Stimulated activated CD4-positive, alpha-beta T cell treated with anti-CD3 and anti-CD28 coated beads, Interleukin-12 subunit alpha, Interleukin-12 subunit beta, amount 100 ng/mL, for 24 hours (primary cell): ENCODE results near the gene NEK1.

Experiments used
- DNase-seq, 2 experiments: peaks; one replicate each; pipeline ENCODE4 v3.0.0-alpha.2; 2020; ENCODE audit warnings: low read depth in 2 of 2

NEK1 gene

GRCh38 chr4:169420291-169420690, 192.1 kb downstream of the NEK1 start:
- DNase-seq = no peak

- no peak for DNase-seq
These were observed 193.5 kb downstream of the NEK1 start for GRCh38 chr4:169418846-169419245.

DNA sequence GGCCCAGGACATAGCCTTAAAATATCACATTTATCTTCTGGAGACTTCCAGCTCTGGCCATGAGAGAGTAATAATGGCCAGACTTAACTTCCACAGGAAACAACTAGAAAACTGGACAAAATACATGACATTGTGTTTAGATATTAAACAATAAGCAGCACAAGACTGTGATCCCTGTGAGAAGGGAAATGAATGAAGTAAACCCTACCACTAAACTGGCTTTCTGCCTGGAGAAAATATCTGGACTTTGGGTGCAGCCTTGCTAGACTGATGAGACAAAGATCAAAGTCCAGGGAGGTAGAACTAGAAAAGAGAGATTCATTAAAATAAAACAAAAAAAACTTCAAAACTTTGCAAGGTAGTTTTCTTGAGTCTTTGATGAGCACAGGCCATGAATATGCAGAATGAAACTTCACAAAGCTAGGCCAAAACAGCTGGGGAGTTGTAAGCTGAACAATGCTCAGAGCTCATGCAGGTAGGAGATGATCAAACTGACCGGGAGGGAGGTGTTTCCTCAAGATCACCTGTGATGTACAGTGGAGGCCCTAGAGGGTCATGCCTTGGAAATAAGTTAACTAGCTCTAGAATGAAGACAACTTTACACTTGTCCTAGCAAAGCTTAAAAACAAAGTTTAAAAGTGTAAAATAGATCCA, 194.6 kb downstream of the NEK1 start:
- DNase-seq = no peak

DNA sequence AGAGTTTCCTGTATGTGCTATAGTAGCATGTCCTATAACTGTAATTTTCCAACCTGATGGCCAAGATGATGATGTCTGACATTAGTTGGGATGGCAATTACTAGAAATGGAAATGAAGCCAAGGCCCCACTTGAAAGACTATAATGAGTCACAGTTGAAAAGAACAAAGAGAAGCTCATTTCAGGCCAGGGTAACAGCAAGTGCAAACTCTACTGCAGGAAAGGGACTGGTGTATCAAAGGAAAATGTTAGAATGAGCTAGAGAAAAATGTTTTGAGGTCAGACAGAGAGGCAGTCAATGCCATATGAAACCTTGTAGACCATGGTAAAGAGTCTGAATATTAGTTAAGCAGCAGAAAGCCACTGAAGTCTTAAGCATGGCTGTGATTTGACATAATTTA, 195.4 kb downstream of the NEK1 start:
- DNase-seq = no peak

GRCh38 chr4:169416461-169416860, 195.9 kb downstream of the NEK1 start:
- no peak for DNase-seq

DNA sequence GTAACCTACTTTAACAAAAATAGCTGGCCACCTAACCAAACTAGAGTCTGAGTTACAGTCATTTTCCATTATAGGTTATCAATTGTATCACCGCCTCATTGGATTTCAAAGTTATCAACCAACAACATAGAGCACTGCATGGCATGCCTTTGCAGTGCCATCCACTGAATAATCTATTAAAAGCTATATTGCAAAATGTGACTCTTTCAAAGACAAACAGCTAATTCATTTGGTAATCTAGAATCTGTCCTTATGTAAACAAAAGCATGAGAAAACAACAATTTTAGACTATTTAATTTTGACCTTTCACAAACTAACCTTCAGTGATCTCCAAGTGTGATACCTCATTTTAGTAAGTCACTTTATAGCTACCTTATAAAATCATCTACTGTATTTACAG, 197.5 kb downstream of the NEK1 start:
- no peak for DNase-seq

DNA sequence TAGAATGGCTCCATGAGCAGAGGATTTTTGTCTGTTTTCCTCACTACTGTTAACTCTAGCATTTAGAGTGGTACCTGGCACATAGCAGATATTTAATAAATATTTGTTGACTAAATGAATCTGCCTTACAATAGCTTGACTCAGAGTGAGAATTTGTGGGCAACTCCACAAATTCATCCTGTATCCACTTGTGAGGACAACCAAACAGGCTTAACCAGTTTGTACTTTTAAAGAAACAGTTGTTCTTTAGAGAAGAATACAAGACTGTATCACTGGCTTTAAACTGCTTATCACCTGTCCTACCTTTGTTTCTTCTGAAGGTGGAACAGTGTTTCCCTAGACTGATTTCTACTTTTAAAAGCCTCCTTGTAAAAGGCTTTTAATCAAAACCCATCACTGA, 200.3 kb downstream of the NEK1 start:
- DNase-seq = no peak

- peak in 1 of 2 experiments; percentile 18 for DNase-seq
These were observed 201.3 kb downstream of the NEK1 start for GRCh38 chr4:169410839-169411770.

- DNase-seq = no peak
These were observed 205.1 kb downstream of the NEK1 start for GRCh38 chr4:169407217-169407845.

DNA sequence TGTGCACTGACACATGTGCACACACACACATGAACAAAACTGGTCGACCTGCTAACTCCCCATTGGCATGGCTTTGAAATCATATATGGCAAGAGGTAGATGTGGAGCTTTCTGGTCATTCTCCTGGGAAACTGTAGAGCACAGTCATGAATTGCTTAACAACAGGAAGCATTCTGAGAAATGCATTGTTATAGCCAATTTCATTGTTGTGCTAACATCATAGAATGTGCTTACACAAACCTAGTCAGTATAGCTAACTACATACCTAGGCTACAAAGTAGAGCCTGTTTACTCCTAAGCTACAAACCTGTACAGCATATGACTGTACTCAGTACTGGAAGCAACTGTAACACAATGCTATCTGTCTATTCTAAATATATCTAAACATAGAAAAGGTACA, 207.4 kb downstream of the NEK1 start:
- DNase-seq = no peak

GRCh38 chr4:169400832-169401231, 211.6 kb downstream of the NEK1 start:
- no peak for DNase-seq

- DNase-seq = no peak
These were observed 212.2 kb downstream of the NEK1 start for GRCh38 chr4:169399976-169400767.

DNA sequence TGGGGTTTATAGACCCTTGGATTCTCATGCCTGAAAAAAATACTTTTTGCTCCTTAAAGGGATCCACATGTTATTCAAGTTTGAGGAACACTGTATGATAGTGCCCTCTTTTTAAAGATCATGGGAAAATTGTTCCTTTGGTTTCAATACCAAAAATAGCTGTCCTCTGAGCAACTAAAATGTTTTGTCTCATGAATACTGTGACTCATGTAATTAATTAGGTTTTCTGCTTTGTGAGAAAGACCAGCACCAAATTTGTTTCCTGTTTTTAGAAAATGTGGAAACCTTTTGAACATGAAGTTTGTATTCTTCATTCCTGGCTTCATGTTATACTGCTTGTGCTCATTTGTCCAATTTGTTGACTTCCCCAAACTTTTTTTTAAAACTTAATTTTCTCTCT, 214.1 kb downstream of the NEK1 start:
- DNase-seq = no peak

DNA sequence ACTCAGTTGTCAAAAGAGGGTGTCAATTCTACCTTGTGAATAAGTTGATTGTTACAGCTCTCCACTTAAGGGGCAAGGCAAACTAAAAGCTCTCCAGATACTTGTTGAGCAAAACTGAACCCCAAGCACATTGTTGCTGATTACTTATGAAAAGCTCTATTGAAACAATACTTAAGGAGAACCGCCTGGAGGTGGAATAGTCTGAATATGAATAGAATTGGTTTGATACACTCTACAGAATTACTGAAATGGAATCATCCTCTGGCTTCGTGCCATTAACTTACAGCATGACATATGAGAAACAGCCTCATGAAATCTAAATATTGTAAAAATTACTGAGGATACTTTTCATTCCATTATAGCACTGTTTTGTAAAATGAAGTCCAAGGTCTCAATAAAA, 214.6 kb downstream of the NEK1 start:
- no peak for DNase-seq

- no peak for DNase-seq
These were observed 227.0 kb downstream of the NEK1 start for GRCh38 chr4:169385376-169385775.

DNA sequence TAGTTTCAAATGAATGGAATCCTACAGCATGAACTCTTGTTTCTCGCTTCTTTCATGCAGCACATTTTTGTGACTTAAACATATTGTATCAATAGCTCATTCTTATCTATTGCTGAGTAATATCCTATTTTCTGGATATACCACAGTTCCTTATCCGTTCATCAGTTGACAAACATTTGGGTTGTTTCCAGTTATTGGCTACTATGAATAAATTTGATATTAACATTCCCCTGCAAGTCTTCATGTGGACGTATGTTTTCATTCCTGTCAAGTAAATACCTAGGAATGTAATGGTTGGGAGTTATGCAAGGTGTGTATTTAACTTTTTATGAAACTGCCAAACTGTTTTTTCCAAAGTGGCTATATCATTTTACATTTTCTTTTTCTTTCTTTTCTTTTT, 227.6 kb downstream of the NEK1 start:
- no peak for DNase-seq

DNA sequence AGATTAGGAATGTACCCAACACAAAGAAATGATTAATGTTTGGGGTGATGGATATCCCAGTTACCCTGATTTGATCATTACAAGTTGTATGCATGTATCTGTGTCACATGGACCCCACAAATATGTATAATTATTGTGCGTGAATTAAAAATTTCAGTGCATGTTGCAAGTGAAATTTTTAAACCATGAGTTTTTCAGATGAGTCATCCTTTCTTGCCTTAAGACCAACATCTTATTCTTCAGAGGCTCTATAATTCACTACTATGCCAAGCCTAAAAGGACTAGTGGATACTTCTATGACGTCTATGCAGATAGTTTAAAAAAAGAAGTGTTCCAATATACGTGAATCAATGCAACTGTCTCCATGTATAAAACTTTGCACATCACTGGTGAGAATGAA, 228.7 kb downstream of the NEK1 start:
- DNase-seq = no peak

DNA sequence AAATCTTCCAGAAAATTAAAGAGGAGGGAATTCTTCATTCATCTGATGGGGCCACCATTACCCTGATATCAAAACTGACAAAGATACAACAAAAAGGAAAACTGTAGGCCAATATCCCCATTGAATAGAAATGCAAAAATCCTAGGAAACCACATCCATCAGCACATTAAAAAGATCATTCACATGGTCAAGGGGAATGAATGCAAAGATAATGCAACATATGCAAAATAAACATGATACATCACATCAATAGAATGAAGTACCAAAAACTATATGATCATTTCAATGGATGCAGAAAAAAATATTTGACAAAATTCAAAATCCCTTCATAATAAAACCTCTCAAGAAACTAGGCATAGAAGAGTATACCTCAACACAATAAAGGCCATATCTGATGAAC, 232.7 kb downstream of the NEK1 start:
- no peak for DNase-seq

GRCh38 chr4:169377367-169377766, 235.0 kb downstream of the NEK1 start:
- no peak for DNase-seq

- DNase-seq = no peak
These were observed 236.0 kb downstream of the NEK1 start for GRCh38 chr4:169376421-169376820.

DNA sequence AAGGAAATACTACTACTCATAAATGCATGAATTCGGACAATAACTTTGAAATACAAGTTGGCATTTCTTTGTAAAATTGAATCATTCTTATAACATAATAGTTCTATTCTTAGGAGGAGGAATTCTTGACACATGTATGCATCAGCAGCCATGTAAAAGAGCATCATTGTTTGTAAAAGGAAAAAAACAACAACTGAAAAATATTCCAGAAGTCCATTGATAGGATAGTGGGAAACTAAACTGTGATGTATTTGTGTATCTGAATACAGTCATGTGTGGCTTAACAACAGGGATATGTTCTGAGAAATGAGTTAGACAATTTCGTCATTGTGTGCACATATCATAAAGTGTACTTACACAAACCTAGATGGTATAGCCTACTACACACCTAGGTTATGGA, 239.6 kb downstream of the NEK1 start:
- DNase-seq = no peak

GRCh38 chr4:169369634-169370033, 242.7 kb downstream of the NEK1 start:
- DNase-seq = no peak
